RPMI8226 (cell line): ENCODE data around the gene NRG3.

Experiments used
- DNase-seq: peaks from one replicate; pipeline ENCODE4 v3.0.0-alpha.2; 2015

The NRG3 gene

GRCh38 chr10:82742478-82742877 is 867.5 kb downstream of the NRG3 start:
- DNase-seq: no peak

GRCh38 chr10:82742898-82743297 is 867.9 kb downstream of the NRG3 start:
- no peak for DNase-seq

- no peak for DNase-seq
These were observed 875.5 kb downstream of the NRG3 start for GRCh38 chr10:82750538-82750937.

- DNase-seq: no peak
These were observed 882.4 kb downstream of the NRG3 start for GRCh38 chr10:82757397-82757796.

GRCh38 chr10:82757901-82758300 is 882.9 kb downstream of the NRG3 start:
- no peak for DNase-seq

- DNase-seq: no peak
These were observed 884.1 kb downstream of the NRG3 start for GRCh38 chr10:82759050-82759449.

- DNase-seq: no peak
These were observed 887.6 kb downstream of the NRG3 start for GRCh38 chr10:82762641-82763040.

- no peak for DNase-seq
These were observed 893.0 kb downstream of the NRG3 start for GRCh38 chr10:82768040-82768439.

- no peak for DNase-seq
These were observed 903.9 kb downstream of the NRG3 start for GRCh38 chr10:82778908-82779307.

- DNase-seq: no peak
These were observed 921.5 kb downstream of the NRG3 start for GRCh38 chr10:82796510-82796909.

- DNase-seq: no peak
These were observed 926.3 kb downstream of the NRG3 start for GRCh38 chr10:82801289-82801688.

- peak; percentile 4 for DNase-seq
These were observed 936.6 kb downstream of the NRG3 start for GRCh38 chr10:82811621-82812020.

- no peak for DNase-seq
These were observed 938.9 kb downstream of the NRG3 start for GRCh38 chr10:82813856-82814255.

GRCh38 chr10:82814635-82815034 is 939.6 kb downstream of the NRG3 start:
- DNase-seq: no peak

- DNase-seq: no peak
These were observed 940.7 kb downstream of the NRG3 start for GRCh38 chr10:82815680-82816079.

GRCh38 chr10:82817676-82818422 is 942.9 kb downstream of the NRG3 start:
- DNase-seq: no peak

- DNase-seq: no peak
These were observed 946.0 kb downstream of the NRG3 start for GRCh38 chr10:82821043-82821442.

GRCh38 chr10:82826132-82826531 is 951.1 kb downstream of the NRG3 start:
- DNase-seq: no peak

GRCh38 chr10:82827901-82828300 is 952.9 kb downstream of the NRG3 start:
- DNase-seq: no peak

- DNase-seq: no peak
These were observed 972.2 kb downstream of the NRG3 start for GRCh38 chr10:82847242-82847641.

- no peak for DNase-seq
These were observed 975.2 kb downstream of the NRG3 start for GRCh38 chr10:82850191-82850590.

- no peak for DNase-seq
These were observed 982.1 kb downstream of the NRG3 start for GRCh38 chr10:82856957-82857613.

- DNase-seq: no peak
These were observed 986.9 kb downstream of the NRG3 start for GRCh38 chr10:82861889-82862288.

- DNase-seq: no peak
These were observed 990.4 kb downstream of the NRG3 start for GRCh38 chr10:82865366-82865765.
